Kidney glomerular epithelial cell (primary cell): Measurements from ENCODE around the gene MS4A2.
A peak's percentile ranks its signal among the peaks of the same experiment; 100 is the strongest.
"Not testable (repeated sequence)": the region's sequence is repeated elsewhere in the genome, so short reads cannot be mapped to it uniquely, and the experiment has no call there.

Experiments
- DNase-seq: peaks from one replicate; lab custom pipeline; 2025; lab: John Stamatoyannopoulos, UW

MS4A2 gene

DNA sequence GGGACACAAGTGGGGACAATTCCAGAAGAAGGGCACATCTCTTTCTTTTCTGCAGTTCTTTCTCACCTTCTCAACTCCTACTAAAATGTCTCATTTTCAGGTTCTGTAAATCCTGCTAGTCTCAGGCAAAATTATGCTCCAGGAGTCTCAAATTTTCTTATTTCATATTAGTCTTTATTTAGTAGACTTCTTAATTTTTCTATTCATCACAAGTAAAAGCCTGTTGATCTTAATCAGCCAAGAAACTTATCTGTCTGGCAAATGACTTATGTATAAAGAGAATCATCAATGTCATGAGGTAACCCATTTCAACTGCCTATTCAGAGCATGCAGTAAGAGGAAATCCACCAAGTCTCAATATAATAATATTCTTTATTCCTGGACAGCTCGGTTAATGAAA lies at the start of gene MS4A2:
Gene MS4A2, plus strand, starts transcription at position 301 of the 400 bp plus-strand sequence. CDS start 102 bp downstream, outside the sequence.
- DNase-seq, result no peak

DNA sequence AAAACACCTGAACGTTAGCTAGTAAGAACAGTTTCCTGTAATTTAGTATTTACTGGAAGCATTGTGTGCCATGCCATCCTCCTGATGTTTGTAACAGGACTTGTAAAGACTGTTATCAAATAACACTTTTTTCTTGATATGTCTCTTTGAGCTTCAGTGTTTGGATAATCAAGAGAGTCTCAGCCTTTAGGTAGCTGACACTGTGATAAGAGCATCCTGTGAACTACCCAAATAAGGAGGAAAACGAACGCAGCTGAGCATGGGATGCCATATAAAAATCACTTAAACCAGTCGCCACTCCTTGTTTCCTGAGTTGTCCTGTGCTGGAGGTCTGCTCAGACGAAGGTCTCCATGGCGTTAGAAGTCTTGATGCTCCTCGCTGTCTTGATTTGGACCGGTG lies 48.4 kb upstream of the MS4A2 start, which contains the start of gene OOSP2:
Gene OOSP2, plus strand, starts transcription at position 301 of the 400 bp plus-strand sequence. Its CDS starts 51 bp downstream, at position 352.
- DNase-seq, result no peak

DNA sequence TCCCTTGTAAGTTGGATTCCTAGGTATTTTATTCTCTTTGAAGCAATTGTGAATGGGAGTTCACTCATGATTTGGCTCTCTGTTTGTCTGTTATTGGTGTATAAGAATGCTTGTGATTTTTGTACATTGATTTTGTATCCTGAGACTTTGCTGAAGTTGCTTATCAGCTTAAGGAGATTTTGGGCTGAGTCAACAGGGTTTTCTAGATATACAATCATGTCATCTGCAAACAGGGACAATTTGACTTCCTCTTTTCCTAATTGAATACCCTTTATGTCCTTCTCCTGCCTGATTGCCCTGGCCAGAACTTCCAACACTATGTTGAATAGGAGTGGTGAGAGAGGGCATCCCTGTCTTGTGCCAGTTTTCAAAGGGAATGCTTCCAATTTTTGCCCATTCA lies 38.0 kb upstream of the MS4A2 start:
- not testable (repeated sequence) for DNase-seq

DNA sequence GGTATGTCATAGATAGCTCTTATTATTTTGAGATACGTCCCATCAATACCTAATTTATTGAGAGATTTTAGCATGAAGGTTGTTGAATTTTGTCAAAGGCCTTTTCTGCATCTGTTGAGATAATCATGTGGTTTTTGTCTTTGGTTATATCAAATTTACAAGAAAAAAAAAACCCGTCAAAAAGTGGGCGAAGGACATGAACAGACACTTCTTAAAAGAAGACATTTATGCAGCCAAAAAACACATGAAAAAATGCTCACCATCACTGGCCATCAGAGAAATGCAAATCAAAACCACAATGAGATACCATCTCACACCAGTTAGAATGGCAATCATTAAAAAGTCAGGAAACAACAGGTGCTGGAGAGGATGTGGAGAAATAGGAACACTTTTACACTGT lies 37.6 kb upstream of the MS4A2 start:
- not testable (repeated sequence) for DNase-seq

DNA sequence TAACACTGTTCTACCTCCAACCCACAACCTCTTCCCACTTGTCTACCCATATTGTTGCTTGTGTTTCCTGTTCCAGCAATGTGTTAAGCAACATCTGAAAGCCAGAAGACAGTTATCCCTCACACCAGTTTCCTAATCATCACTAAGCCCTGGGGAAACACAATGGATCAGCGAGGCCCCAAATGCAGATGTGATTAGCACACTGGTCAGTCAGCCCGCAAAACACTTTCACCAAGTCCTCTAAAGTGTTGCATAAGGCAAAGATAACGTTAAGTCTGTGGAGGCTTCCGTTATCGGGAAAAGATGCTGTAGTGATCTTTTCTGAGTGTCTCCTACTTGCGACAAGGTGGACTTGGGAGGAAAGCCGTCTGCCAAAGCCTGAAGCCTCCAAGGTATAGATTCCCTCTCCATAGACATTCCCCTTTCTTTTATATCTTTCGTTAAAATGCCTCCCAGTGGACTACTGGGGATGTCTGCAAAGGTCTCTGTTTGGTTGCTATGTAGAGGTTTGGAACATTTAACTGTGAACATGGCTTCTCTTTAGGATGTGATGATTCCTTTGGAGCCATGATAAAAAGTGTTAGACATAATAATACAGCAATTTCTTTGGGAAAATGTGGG lies 32.0 kb upstream of the MS4A2 start, which contains the start of gene MS4A3:
Gene MS4A3, plus strand, starts transcription at position 317 of the 621 bp plus-strand sequence. CDS start 4,496 bp downstream, outside the sequence.
- no peak for DNase-seq

DNA sequence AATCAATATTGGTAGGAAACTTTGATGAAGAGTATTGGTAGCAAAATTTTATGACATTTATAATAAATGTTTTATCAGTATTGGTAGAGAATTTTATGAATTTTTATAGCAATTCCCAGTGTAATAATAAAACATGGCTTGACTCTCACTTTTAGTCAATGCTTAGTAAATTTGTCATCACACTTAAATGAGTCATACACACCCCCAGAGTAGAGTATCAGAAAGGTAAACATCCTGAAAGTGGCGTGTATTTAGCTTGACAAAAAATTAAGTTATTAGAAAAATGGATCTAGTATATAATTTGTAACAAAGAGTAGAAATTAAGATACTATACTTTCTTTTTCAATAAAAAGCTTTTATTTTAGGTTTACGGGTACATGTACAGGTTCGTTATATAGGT lies 29.4 kb upstream of the MS4A2 start:
- DNase-seq, result no peak

DNA sequence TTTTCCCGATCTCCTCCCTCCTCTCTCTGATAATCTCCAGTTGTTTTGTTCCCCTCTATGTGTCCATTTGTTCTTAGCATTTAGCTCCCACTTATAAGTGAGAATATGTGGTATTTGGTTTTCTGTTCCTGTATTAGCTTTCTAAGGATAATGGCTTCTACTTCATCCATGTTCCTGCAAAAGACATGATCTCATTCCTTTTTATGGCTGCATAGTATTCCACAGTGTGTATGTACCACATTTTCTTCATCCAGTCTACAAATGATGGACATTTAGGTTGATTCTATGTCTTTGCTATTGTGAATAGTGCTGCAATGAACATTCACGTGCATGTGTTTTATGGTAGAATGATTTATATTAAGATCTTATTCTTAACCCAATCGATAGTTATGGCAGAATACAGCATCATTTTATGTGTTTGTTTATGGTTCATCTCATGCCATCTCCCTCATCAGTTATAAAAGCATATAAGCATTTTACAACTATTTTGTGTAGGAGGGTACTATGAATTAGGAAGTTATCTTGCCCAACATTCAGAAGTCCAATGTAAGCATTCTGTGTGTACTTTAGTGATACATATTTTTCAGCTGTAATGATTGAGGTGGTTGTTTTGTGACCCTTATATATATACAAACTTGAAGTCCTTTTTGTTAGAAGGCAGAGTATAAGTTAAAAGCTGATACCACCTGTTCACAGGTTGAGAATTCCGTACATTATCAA lies 28.8 kb upstream of the MS4A2 start:
- no peak for DNase-seq

DNA sequence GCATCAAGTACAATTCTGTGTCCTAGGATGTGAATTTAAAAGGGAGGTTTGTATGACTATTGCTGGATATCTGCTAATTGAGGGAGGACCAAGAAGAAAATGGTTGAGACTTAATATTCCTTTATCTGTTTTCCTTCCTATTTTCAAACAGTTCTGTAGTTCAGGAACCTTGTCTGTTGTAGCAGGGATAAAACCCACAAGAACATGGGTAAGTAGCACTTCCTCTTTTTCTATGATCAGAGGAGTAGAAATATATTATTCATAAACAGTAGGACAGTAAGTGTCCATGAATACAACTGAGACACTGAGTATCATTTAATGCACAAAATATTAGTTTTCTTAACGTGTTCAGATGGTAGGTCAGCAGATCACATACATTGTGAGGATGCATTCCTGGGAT lies 24.4 kb upstream of the MS4A2 start:
- no peak for DNase-seq

DNA sequence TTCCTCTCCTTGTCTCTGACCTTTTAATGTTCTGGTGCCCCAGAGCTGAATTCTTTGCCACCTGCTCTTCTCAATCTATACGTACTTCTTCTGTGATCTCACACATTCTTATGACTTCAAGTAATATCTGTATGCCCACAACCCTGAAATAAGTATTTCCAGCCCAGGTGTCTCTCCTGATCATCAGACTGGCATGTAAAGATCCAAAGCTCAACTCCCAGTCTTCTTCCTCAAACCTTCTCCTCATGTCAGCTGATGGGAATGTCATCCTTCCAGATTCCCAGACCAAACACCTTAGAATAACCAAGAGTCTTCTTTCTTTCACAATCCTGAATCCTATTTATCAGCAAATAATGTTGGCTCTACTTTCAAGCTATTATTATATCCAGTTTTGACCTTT lies 22.7 kb upstream of the MS4A2 start:
- no peak for DNase-seq

DNA sequence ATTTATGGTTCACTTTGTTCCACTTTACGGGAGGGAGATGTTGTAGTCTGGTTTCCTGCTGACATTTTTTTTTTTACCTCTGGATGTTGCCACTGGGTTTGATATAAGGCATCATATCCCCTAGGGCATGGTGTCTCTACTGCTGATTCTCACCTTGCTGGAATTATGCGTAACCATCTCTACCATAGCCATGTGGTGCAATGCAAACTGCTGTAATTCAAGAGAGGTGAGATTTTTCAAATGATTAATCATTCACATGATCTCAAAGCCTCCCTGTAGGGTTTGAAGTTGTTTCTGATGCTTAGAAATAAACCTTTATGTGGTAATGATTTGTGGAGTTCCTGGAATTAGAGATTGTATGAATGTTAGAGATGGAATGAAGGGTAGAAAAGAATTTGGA lies 19.0 kb upstream of the MS4A2 start:
- DNase-seq, result no peak

DNA sequence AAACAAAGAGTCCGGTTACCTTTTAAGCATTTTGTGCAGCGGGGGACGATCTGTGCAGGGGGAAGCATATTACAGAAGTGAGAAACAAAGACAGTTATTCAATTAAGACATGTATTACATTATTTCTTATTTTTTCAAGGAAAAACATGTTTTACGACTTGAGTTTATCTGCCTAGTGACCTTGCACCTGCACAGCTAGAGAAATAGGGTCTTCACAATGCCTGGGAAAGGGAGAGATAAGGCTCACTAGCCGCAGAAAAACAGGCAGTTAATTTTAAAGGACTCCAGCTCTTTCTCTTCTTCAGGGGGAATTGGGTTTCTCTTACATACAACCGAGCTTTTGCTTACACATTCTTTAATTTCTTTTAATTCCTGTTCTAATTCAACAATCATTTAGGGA lies 16.8 kb upstream of the MS4A2 start:
- not testable (repeated sequence) for DNase-seq

DNA sequence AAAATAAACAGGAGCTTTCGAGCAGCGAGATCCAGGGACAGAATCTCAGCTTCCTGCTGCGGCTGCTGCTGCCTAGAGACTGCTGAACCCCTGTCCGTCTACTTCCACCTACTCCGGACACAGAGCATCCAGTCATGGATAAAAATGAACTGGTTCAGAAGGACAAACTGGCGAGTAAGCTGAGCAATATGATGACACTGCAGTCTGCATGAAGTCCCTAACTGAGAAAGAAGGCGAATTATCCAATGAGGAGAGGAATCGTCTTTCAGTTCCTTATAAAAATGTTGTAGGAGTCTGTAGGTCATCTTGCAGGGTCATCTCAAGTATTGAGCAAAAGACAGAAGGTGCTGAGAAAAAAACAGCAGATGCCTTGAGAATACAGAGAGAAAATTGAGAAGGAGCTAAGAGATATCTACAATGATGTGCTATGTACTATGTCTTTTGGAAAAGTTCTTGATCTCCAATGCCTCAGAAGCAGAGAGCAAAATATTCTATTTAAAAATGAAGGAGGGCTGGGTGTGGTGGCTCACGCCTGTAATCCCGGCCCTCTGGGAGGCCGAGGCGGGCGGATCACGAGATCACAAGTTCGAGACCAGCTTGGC lies 11.1 kb upstream of the MS4A2 start:
- DNase-seq, result no peak

DNA sequence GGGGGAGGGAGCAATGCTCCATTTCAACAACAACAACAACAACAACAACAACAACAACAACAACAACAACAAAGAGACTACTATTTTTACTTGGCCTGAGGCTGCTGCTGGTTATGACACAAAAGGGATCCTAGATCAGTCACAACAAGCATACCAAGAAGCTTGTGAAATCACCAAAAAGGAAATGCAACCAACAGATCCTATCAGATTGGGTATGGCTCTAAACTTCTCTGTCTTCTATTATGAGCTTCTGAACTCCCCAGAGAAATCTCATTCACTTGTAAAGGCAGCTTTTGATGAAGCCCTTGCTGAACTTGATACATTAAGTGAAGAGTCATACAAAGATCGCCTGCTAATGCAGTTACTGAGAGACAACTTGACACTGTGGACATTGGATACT lies 10.5 kb upstream of the MS4A2 start:
- DNase-seq, result no peak

DNA sequence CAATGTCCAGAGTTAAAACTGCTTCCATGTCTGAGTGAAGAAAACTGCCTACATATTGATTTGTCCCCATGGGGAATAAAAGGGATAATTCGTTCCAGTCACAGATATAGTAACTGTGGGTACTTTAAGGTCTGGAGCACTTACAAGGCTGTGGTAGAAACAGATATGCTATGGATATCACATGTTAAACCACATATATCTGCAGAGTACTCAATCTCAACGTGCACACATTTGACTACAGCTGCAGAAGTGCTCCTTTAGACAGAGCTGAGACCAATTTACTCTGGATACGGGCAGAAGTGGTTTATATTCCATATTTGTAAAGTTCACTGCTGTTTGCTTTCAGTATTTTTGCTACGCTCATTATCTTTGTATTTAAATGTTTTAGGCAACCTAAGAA lies 9.7 kb upstream of the MS4A2 start:
- no peak for DNase-seq

DNA sequence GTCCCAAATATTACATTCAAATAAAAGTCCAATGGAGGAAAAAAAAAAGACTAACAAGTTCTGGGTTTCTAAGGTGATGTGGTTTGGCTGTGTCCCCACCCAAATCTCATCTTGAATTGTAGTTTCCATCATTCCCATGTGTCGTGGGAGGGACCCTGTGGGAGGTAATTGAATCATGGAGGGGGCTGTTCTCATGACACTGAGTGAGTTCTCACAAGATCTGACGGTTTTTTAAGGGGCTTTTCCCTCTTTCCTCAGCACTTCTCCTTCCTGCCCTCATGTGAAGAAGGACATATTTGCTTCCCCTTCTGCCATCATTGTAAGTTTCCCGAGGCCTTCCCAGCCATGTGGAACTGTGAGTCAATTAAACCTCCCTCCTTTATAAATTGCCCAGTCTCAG lies 7.9 kb upstream of the MS4A2 start:
- DNase-seq, result no peak

DNA sequence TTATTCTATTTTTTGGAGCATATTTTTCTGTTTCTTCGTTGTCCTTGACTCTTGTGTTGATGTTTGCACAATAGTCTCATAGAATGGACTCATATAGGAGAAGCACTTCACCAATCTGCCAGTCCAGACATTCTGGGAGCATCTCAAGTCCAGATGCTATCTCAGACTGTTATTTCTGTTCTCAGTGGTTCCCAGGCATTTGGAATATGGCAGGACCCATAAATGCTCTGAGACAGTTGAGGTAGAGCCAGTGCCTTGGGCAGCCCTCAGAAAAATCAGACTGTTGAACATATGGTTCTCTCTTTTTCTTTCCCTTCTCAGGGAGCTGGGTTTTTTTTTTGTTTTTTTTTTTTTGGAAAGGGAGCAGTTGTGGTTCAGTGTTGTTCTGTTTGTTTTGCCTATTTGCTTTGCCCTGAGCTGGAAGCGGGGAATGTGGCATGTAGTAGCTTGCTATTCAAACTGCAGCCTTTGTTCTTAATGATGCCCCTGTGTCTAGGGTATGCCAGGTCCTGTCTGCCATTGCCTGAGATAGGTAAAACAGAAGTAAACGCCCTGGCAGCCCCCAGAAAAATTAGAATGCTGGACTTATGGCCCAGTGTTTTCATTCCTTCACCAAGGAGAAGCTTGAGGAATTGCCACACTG lies 3.7 kb upstream of the MS4A2 start:
- no peak for DNase-seq

DNA sequence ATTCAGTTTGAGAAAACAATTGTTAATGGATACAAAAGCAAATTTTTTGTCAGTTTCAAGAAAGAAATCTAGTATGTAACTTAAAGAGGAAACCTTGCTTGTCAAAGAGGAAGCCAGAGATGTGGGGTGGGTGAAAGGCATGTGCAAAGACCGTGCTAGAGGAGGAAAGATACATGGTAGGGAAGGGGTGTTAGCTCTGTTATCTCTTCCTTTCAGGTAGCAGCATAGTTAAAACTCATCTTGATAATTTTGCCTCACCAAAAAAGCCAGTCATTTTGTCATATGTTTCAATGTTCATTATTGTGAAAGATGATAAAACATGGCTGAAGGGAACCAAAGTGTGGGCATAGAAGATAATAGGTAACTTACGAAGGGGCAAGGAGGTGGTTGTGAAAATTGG lies 2.6 kb upstream of the MS4A2 start:
- no peak for DNase-seq

DNA sequence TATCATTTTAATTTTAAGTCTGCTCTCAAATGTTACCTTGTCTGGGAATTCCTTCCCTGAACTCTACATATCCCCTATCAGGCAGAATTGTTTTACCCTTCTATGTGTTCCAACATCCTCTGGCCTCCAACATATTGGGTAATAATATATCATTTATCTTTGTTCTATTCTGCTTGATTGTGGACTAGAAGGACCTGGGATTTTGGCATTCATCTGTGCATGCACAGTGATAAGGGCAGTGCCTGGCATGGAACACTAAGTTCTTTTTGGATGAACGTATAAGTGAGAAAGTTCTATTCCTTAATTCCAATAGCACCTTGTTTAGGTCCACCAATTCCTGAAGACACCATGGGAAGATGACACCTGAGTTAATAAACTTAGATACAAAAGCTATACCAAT lies 1.2 kb upstream of the MS4A2 start:
- no peak for DNase-seq

DNA sequence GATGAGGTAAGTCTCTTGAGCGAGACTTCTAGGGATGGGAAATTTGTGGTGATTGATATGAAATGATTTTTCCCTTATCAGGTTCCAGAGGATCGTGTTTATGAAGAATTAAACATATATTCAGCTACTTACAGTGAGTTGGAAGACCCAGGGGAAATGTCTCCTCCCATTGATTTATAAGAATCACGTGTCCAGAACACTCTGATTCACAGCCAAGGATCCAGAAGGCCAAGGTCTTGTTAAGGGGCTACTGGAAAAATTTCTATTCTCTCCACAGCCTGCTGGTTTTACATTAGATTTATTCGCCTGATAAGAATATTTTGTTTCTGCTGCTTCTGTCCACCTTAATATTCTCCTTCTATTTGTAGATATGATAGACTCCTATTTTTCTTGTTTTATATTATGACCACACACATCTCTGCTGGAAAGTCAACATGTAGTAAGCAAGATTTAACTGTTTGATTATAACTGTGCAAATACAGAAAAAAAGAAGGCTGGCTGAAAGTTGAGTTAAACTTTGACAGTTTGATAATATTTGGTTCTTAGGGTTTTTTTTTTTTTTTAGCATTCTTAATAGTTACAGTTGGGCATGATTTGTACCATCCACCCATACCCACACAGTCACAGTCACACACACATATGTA lies 7.1 kb downstream of the MS4A2 start:
- no peak for DNase-seq

DNA sequence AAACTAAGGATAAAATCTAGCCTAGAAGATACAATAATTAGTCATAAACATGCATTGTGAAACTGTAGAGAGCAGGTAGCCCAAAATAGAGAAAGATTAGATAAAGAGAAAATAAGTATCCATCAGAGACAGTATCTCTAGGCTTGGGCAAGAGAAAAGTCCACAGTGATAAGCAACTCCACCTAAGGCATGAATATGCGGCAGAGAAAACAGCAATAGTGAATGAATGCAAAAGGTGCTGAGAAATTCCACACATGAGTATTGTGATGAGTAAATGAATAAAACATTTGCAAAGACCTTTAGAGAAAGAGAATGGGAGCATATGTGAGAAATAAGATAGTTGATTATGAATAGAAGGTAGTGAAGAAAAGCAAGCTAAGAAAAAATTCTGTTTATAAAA lies 8.7 kb downstream of the MS4A2 start:
- DNase-seq, result no peak

DNA sequence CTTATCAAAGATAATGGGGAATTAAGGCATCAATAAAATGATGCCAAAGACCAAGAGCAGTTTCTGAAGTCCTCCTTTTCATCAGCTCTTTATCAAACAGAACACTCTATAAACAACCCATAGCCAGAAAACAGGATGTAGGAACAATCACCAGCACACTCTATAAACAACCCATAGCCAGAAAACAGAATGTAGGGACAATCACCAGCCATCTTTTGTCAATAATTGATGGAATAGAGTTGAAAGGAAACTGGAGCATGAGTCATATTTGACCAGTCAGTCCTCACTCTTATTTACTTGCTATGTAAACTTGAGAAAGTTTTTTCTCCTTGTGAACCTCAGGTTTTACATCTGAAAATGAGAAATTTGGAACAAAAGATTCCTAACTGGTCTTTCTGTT lies 10.0 kb downstream of the MS4A2 start:
- DNase-seq, result peak; percentile 38

DNA sequence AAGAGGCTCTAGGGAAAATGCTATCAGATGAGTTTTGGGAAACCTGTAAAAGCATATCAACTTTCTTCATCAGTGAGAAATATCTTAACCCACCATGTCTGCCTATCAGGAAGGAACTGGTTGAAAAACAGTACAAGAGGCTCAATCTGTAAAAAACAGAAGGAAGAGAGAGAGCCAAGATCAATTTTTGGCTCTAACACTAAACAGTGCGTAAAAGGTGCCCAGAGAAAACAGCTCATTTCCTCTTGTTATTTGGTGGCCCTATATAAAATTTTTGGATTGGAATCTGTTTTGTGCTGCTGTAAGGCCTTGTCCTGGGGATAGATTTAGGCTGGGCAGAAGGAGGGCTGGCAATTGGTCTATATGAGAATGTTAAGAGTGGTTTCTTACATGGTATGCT lies 12.1 kb downstream of the MS4A2 start:
- no peak for DNase-seq
